H1 (cell line): ENCODE measurements around the gene NRIP2. TPM values are rescaled to one million over a fixed set of nuclear protein-coding genes. Genes with fewer than 3 reads are reported as not detected.

Experiments used
- CTCF ChIA-PET: fragments of 300-600 bp; sonication (Branson Sonifier 250); formaldehyde crosslinking; loops from one replicate; lab custom pipeline; 2021; ENCODE audit not compliant: partially characterized antibody; lab: Charles Lee
- POLR2A ChIA-PET: fragments of 300-600 bp; sonication (Branson Sonifier 250); formaldehyde crosslinking; loops from one replicate; lab custom pipeline; 2021; ENCODE audit warnings: inconsistent platforms; ENCODE audit not compliant: partially characterized antibody; lab: Charles Lee
- DNase-seq, 2 experiments: peaks; one replicate each; pipeline versions ENCODE4 v3.0.0 to v3.0.0-alpha.2; 2010 to 2022; ENCODE audit warnings: low spot score in 2 of 2, low read depth in 1 of 2, mixed read lengths in 1 of 2
- FAIRE-seq: peaks from 2 replicates; lab custom pipeline; 2011; peaks lifted over from hg19 to GRCh38; lab: Jason Lieb, UNC
- H2AFZ ChIP-seq: 2 replicates; pipeline ENCODE4 v1.8.1; 2012; ENCODE audit warnings: low read length, inconsistent platforms
- H2AK5ac ChIP-seq: 2 replicates; pipeline ENCODE4 v1.6.1; 2013; ENCODE audit warnings: low read depth, low read length
- H2BK120ac ChIP-seq: replicated peaks from 2 replicates; pipeline ENCODE3; 2013; ENCODE audit warnings: low read depth, low read length, inconsistent platforms
- H2BK12ac ChIP-seq: 2 replicates; pipeline ENCODE4 v1.6.1; 2013; ENCODE audit warnings: low read depth, low read length
- H2BK15ac ChIP-seq: 2 replicates; pipeline ENCODE4 v1.6.1; 2013; ENCODE audit warnings: low read length
- H2BK20ac ChIP-seq: 2 replicates; pipeline ENCODE4 v1.6.1; 2013; ENCODE audit warnings: low read length
- H2BK5ac ChIP-seq: 2 replicates; pipeline ENCODE4 v1.6.1; 2013; ENCODE audit warnings: low read depth, low read length
- H3K14ac ChIP-seq: 2 replicates; pipeline ENCODE4 v1.6.1; 2013; ENCODE audit warnings: inconsistent platforms; ENCODE audit not compliant: insufficient read length
- H3K18ac ChIP-seq: 2 replicates; pipeline ENCODE4 v1.6.1; 2013; ENCODE audit warnings: low read length; ENCODE audit errors: extremely low read depth
- H3K23ac ChIP-seq: 2 replicates; pipeline ENCODE4 v1.6.1; 2013; ENCODE audit warnings: inconsistent platforms; ENCODE audit not compliant: insufficient read length
- H3K23me2 ChIP-seq: 2 replicates; pipeline ENCODE4 v1.6.1; 2013; ENCODE audit warnings: low read depth, low read length
- H3K27ac ChIP-seq: 2 replicates; pipeline ENCODE4 v1.6.1; 2011; ENCODE audit warnings: low read depth, low read length, inconsistent platforms
- H3K27me3 ChIP-seq, 4 experiments: replicated peaks in 1 of 4; 1 replicate in 1 of 4; 2 replicates in 3 of 4; pipeline versions ENCODE4 v1.6.1 to v1.8.1; 2011 to 2013; ENCODE audit warnings: low read length in 3 of 4, mild to moderate bottlenecking in 3 of 4, inconsistent platforms in 2 of 4, mixed read lengths in 2 of 4, moderate library complexity in 1 of 4; ENCODE audit not compliant: control insufficient read depth in 3 of 4, insufficient read depth in 3 of 4; ENCODE audit errors: extremely low read depth in 1 of 4
- H3K36me3 ChIP-seq, 4 experiments: 2 replicates each; pipeline versions ENCODE4 v1.6.1 to v1.8.1; 2011 to 2013; ENCODE audit warnings: mild to moderate bottlenecking in 4 of 4, low read length in 3 of 4, moderate library complexity in 2 of 4, control low read depth in 1 of 4, inconsistent platforms in 1 of 4; ENCODE audit not compliant: insufficient read depth in 4 of 4, control insufficient read depth in 2 of 4
- H3K4ac ChIP-seq: replicated peaks from 2 replicates; pipeline ENCODE3; 2013; ENCODE audit warnings: low read length, low read depth, mixed read lengths, inconsistent platforms; ENCODE audit not compliant: insufficient read length
- H3K4me1 ChIP-seq, 4 experiments: replicated peaks in 1 of 4; 1 replicate in 1 of 4; 2 replicates in 3 of 4; pipeline versions ENCODE4 v1.6.1 to v1.8.1; 2011 to 2013; ENCODE audit warnings: low read length in 3 of 4, inconsistent platforms in 2 of 4, mixed read lengths in 1 of 4; ENCODE audit not compliant: insufficient read depth in 4 of 4, control insufficient read depth in 3 of 4
- H3K4me2 ChIP-seq, 2 experiments: 2 replicates each; pipeline versions ENCODE4 v1.6.1 to v1.8.1; 2011 to 2013; ENCODE audit warnings: low read depth in 2 of 2, low read length in 2 of 2, control low read depth in 1 of 2, inconsistent platforms in 1 of 2, mild to moderate bottlenecking in 1 of 2; ENCODE audit not compliant: insufficient read depth in 1 of 2
- H3K4me3 ChIP-seq, 4 experiments: fragments of 200-600, 300-600 bp in 1 of 4; sonication (generic), shearing (Covaris generic), sonication (Bioruptor Twin) in 1 of 4; 2 replicates each; pipeline versions ENCODE4 v1.5.1 to v1.8.1; 2011 to 2016; ENCODE audit warnings: low read length in 4 of 4, low read depth in 3 of 4, control low read depth in 2 of 4, inconsistent platforms in 2 of 4, mild to moderate bottlenecking in 2 of 4, mixed read lengths in 1 of 4, moderate library complexity in 1 of 4; ENCODE audit not compliant: insufficient read depth in 2 of 4; ENCODE audit errors: extremely low read depth in 1 of 4
- H3K56ac ChIP-seq: replicated peaks from 2 replicates; pipeline ENCODE3; 2013; ENCODE audit warnings: low read depth, mild to moderate bottlenecking, mixed read lengths, low read length, inconsistent platforms; ENCODE audit not compliant: insufficient read length
- H3K79me1 ChIP-seq: 2 replicates; pipeline ENCODE4 v1.6.1; 2013; ENCODE audit warnings: low read depth, low read length, control low read depth
- H3K79me2 ChIP-seq, 2 experiments: 2 replicates each; pipeline versions ENCODE4 v1.6.1 to v1.8.1; 2012 to 2013; ENCODE audit warnings: low read length in 2 of 2, mild to moderate bottlenecking in 2 of 2, inconsistent platforms in 1 of 2; ENCODE audit not compliant: insufficient read depth in 2 of 2, control insufficient read depth in 1 of 2
- H3K9ac ChIP-seq, 4 experiments: replicated peaks in 1 of 4; 1 replicate in 1 of 4; 2 replicates in 3 of 4; pipeline versions ENCODE4 v1.6.1 to v1.8.1; 2011 to 2013; ENCODE audit warnings: low read depth in 3 of 4, low read length in 3 of 4, control low read depth in 2 of 4, mild to moderate bottlenecking in 2 of 4, moderate library complexity in 2 of 4, inconsistent platforms in 1 of 4; ENCODE audit errors: extremely low read depth in 1 of 4
- H3K9me3 ChIP-seq, 2 experiments: 2 replicates each; pipeline versions ENCODE4 v1.6.1 to v1.8.1; 2012 to 2013; ENCODE audit warnings: mild to moderate bottlenecking in 2 of 2, moderate library complexity in 2 of 2, control low read depth in 1 of 2, inconsistent platforms in 1 of 2, low read depth in 1 of 2, low read length in 1 of 2, mixed read lengths in 1 of 2; ENCODE audit not compliant: insufficient read depth in 2 of 2
- H4K20me1 ChIP-seq, 2 experiments: replicated peaks in 1 of 2; 2 replicates each; pipeline versions ENCODE3 to v1.8.1; 2011 to 2013; ENCODE audit warnings: inconsistent platforms in 2 of 2, low read length in 2 of 2, mild to moderate bottlenecking in 1 of 2; ENCODE audit not compliant: insufficient read depth in 2 of 2, control insufficient read depth in 1 of 2
- H4K5ac ChIP-seq: 2 replicates; pipeline ENCODE4 v1.6.1; 2013; ENCODE audit warnings: low read length, low read depth, mixed read lengths, inconsistent platforms; ENCODE audit not compliant: insufficient read length
- H4K8ac ChIP-seq: 2 replicates; pipeline ENCODE4 v1.8.0; 2013; ENCODE audit warnings: mild to moderate bottlenecking, moderate library complexity, low read length, inconsistent platforms; ENCODE audit not compliant: insufficient read depth; ENCODE audit errors: extremely low read depth
- H4K91ac ChIP-seq: replicated peaks from 2 replicates; pipeline ENCODE3; 2013; ENCODE audit warnings: low read length, mixed read lengths, inconsistent platforms; ENCODE audit not compliant: insufficient read length
- SIX5 ChIP-seq: IDR thresholded peaks from 2 replicates; pipeline ENCODE4 v1.6.1; 2011; ENCODE audit warnings: mild to moderate bottlenecking, low read depth, low read length
- WGBS, 2 experiments: shearing (Covaris generic) in 1 of 2; methylation state at CpG; one replicate each; pipeline versions ENCODE4 v1.1.6 to v1.1.7; 2013 to 2015; ENCODE audit warnings: low lambda C conversion rate in 2 of 2, mixed read lengths in 2 of 2, inconsistent platforms in 1 of 2, low coverage in 1 of 2, missing lambda C conversion rate in 1 of 2; ENCODE audit not compliant: insufficient replicate concordance in 2 of 2, insufficient coverage in 1 of 2, insufficient read length in 1 of 2; ENCODE audit errors: extremely low coverage in 1 of 2, missing lambda C conversion rate in 1 of 2; 5-methylcytosine and 5-hydroxymethylcytosine counted together
- polyA plus RNA-seq, 7 experiments: library from polyadenylated mRNA; depleted of rRNA in 3 of 7; stranded (reverse) in 5 of 7; unstranded in 2 of 7; fragments of >200 nt in 5 of 7; fragments of 200-250 nt in 2 of 7; gene quantifications; 1 replicate in 5 of 7; 2 replicates in 1 of 7; 4 replicates in 1 of 7; pipeline versions ENCODE4 v1.2.1 to v1.2.3, GENCODE V29; 2011 to 2013; ENCODE audit warnings: missing spikeins in 2 of 7, mixed read lengths in 2 of 7
- total RNA-seq: library from RNA; stranded (reverse); fragmentation: NEBNext Ultra II Directional; extraction: Animal tissue kit (Norgen Biotek cat#: 25700); gene quantifications from 2 replicates; pipeline ENCODE4 v1.2.1, GENCODE V29; 2021

Gene NRIP2
- total and polyA plus RNA-seq, 2 of the 8 experiments (the other 6 are each of a cell fraction or from before 2014, with no cell fraction given) = 0.06 TPM; not detected in 1

DNA sequence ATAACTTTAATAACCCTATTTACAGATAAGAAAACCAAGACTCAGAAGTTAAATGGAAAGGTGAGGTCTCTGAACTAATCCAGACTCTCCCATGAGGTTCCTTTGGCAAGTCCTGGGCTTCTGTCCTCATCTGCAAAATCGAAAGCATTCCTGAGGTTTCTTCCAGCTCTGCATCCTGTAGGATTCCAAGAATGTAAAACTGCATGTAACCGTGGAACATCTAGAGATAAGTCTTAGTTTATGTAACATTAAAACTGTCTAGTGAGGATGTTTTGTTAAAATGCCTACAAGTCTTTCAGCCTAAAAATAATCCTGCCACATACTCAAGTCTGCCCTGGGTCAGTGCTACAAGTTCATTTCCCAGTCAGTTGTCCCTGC lies 29.7 kb downstream of the NRIP2 start:
- no peak overlapping the region for H2BK20ac ChIP-seq
- no peak overlapping the region for H3K4me2 ChIP-seq
- H4K91ac ChIP-seq = no peak overlapping the region
- no peak overlapping the region for H4K8ac ChIP-seq
- H3K9ac ChIP-seq = no peak overlapping the region
- POLR2A ChIA-PET = interaction anchor here (0.6 to 1.8 kb wide), 3 partner anchors 9 to 68 kb away, joined by 3 to 8 read pairs (median 4); no protein-coding TSS in a partner anchor
- H2AK5ac ChIP-seq = no peak overlapping the region
- H3K9me3 ChIP-seq = no peaks in the 10 kb centered on the region
- no peak overlapping the region for H2BK5ac ChIP-seq
- H2AFZ ChIP-seq = no peak overlapping the region
- no peak overlapping the region for H3K4ac ChIP-seq
- no peak for TF ChIP-seq SIX5
- TF ChIP-seq, all 59 proteins: peak for 0
- Histone ChIP-seq H3K56ac (no peak overlapping the region), H4K5ac (no peak overlapping the region), H3K14ac (no peak overlapping the region), H3K4me1 (no peaks in the 10 kb centered on the region), H3K23ac (no peak overlapping the region), H3K4me3 (no peak overlapping the region), H4K20me1 (peaks cover 2 to 12% of the 10 kb centered on the region in 2 experiments), H3K18ac (no peak overlapping the region), H3K79me1 (no peaks in the 10 kb centered on the region), H3K27ac (no peak overlapping the region), H3K27me3 (no peaks in the 10 kb centered on the region), H2BK120ac (no peak overlapping the region), H2BK15ac (no peak overlapping the region), H3K23me2 (no peaks in the 10 kb centered on the region), H2BK12ac (no peak overlapping the region), H3K79me2 (no peaks in the 10 kb centered on the region), H3K36me3 (peaks cover 25 to 58% (median 42%) of the 10 kb centered on the region in 4 experiments)
- FAIRE-seq = no peak
- CTCF ChIA-PET = interaction anchor here (1.4 to 1.7 kb wide), 2 partner anchors 9 to 21 kb away, joined by 4 to 5 read pairs; no protein-coding TSS in a partner anchor
- WGBS, 2 experiments = 94% methylated on average over 2 of the region's 2 CpGs; no CpG with 5 or more reads in 1 of the 2 experiments
- no peak for DNase-seq
